K562 (cell line): ENCODE measurements around the gene ZBTB2. TPM values are rescaled to one million over a fixed set of nuclear protein-coding genes. Genes with fewer than 3 reads are reported as not detected.

Experiments used
- CCNT2 ChIP-seq: IDR thresholded peaks from 2 replicates; pipeline ENCODE4 v1.6.1; 2011; ENCODE audit warnings: borderline replicate concordance, low read depth, mild to moderate bottlenecking, moderate library complexity, mixed read lengths, low read length; ENCODE audit not compliant: insufficient read length; ENCODE audit errors: extremely low read depth
- CXXC5 ChIP-seq: fragments of 250-450 bp; sonication (Bioruptor Pico); IDR thresholded peaks from 2 replicates; pipeline ENCODE4 v1.8.0; 2022; ENCODE audit warnings: inconsistent platforms, mild to moderate bottlenecking, moderate library complexity
- DACH1 ChIP-seq: fragments of 450-650 bp; IDR thresholded peaks from 2 replicates; pipeline ENCODE4 v1.6.1; 2018; ENCODE audit not compliant: partially characterized antibody
- DPF2 ChIP-seq: fragments of 450-650 bp; IDR thresholded peaks from 2 replicates; pipeline ENCODE4 v1.6.1; 2016
- GTF2F1 ChIP-seq: IDR thresholded peaks from 2 replicates; pipeline ENCODE4 v1.6.1; 2011; ENCODE audit warnings: low read depth, low read length, improper control_type of control experiment
- HMG20A ChIP-seq: fragments of 450-650 bp; formaldehyde crosslinking; conservative IDR thresholded peaks from 2 replicates; pipeline ENCODE4 v1.4.0; 2020; ENCODE audit warnings: mild to moderate bottlenecking, mixed read lengths
- HOMEZ ChIP-seq: fragments of 250-450 bp; sonication (Bioruptor Pico); IDR thresholded peaks from 2 replicates; pipeline ENCODE4 v1.4.0; 2020; ENCODE audit warnings: mild to moderate bottlenecking, moderate library complexity
- ID3 ChIP-seq, 2 experiments: fragments of 250-450 bp in 1 of 2; fragments of 450-650 bp in 1 of 2; sonication (Bioruptor Pico) in 1 of 2; IDR thresholded peaks; 2 replicates each; pipeline versions ENCODE4 v1.6.1 to v1.8.0; 2016 to 2021; ENCODE audit warnings: mild to moderate bottlenecking in 2 of 2, moderate library complexity in 2 of 2, missing compliant biosample characterization in 1 of 2, missing genetic modification characterization in 1 of 2
- KLF1 ChIP-seq: fragments of 450-650 bp; IDR thresholded peaks from 2 replicates; pipeline ENCODE4 v1.6.1; 2016; ENCODE audit warnings: missing genetic modification characterization, missing compliant biosample characterization
- MXI1 ChIP-seq: IDR thresholded peaks from 2 replicates; pipeline ENCODE4 v1.6.1; 2011; ENCODE audit warnings: low read depth, mild to moderate bottlenecking, improper control_type of control experiment, low read length
- NCOR1 ChIP-seq: fragments of 450-650 bp; IDR thresholded peaks from 2 replicates; pipeline ENCODE4 v1.6.1; 2016; ENCODE audit warnings: mild to moderate bottlenecking, moderate library complexity
- NFRKB ChIP-seq: fragments of 450-650 bp; IDR thresholded peaks from 2 replicates; pipeline ENCODE4 v1.6.1; 2016; ENCODE audit warnings: low read depth
- NFYB ChIP-seq: IDR thresholded peaks from 2 replicates; pipeline ENCODE4 v1.6.1; 2011; ENCODE audit warnings: mild to moderate bottlenecking, moderate library complexity; ENCODE audit not compliant: insufficient read length; ENCODE audit errors: extremely low read depth
- ZFP1 ChIP-seq: fragments of 450-650 bp; formaldehyde crosslinking; IDR thresholded peaks from 2 replicates; pipeline ENCODE4 v1.4.0; 2020; ENCODE audit warnings: mild to moderate bottlenecking, mixed read lengths
- ZNF395 ChIP-seq: fragments of 200-800 bp; sonication (Bioruptor generic); IDR thresholded peaks from 2 replicates; pipeline ENCODE4 v1.6.1; 2017; ENCODE audit warnings: missing genetic modification characterization, missing compliant biosample characterization
- ZNF780A ChIP-seq: fragments of 250-450 bp; sonication (Bioruptor Pico); IDR thresholded peaks from 2 replicates; pipeline ENCODE4 v1.5.0; 2021; ENCODE audit warnings: mild to moderate bottlenecking
- polyA plus RNA-seq, 8 experiments: library from polyadenylated mRNA; depleted of rRNA in 4 of 8; stranded (reverse) in 5 of 8; unstranded in 3 of 8; fragments of >200 nt; fragmentation: Nextera tagmentation in 2 of 8; fragmentation: Illumina TruSeq in 1 of 8; extraction: Ambion mirVana in 2 of 8; extraction: Trizol in 1 of 8; gene quantifications; 2 replicates each; pipeline versions ENCODE4 v1.2.1 to v1.2.3, GENCODE V29; 2011 to 2014; ENCODE audit warnings: inconsistent platforms in 1 of 8, missing spikeins in 1 of 8
- total RNA-seq, 7 experiments: library from RNA; depleted of rRNA in 6 of 7; stranded (reverse); fragments of >200 nt in 6 of 7; fragmentation: Illumina TruSeq in 2 of 7; extraction: Trizol in 2 of 7; gene quantifications; 2 replicates each; pipeline versions ENCODE4 v1.2.1 to v1.2.3, GENCODE V29; 2011 to 2021; ENCODE audit warnings: low replicate concordance in 1 of 7
- TF ChIP-seq, protein P1 (sequence below): sonication (generic); formaldehyde crosslinking; IDR thresholded peaks from 2 replicates; pipeline ENCODE4 v1.8.1; 2022; ENCODE audit warnings: missing genetic modification reagents
- TF ChIP-seq, protein P2 (sequence below), 2 experiments: fragments of 200-800 bp in 1 of 2; sonication (Bioruptor generic) in 1 of 2; sonication (generic) in 1 of 2; formaldehyde crosslinking in 1 of 2; IDR thresholded peaks in 1 of 2; conservative IDR thresholded peaks in 1 of 2; 2 replicates each; pipeline versions ENCODE4 v1.5.0 to v1.6.1; 2016 to 2020; ENCODE audit warnings: missing compliant biosample characterization in 1 of 2, missing genetic modification characterization in 1 of 2, missing genetic modification reagents in 1 of 2

The ZBTB2 gene
- total and polyA plus RNA-seq, 9 of the 15 experiments (the other 6 are each of a cell fraction or from before 2014, with no cell fraction given): 5.1 to 26.2 (median 16.4) TPM

DNA sequence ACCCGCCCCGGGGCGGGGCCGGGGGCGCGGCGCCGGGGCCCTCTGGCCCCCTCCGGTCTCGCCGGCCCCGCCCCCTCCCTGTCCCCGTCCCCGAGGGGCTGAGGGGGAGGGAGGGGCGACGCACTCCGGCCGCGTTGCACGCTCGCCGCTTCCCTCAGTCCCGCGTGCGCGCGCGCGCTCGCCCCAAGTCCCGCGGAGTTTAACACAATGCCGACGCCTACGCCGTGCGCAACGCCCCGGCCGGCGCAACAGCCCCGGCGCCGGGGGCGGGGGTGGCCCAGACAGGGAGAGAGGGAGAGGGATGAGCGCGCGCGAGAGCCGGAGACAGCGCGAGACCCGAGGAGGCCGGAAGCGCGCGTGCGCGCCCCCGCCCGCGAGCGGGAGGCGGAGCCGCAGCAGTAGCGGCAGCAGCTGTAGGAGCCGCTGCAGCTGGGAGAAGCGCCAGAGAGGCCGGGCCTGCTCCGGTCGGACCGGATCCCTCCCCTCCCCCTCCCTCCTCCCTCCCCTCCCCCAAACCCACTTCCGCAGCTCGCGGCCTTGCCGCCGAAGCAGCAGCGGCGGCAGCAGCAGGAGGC is 996 bp downstream of the ZBTB2 start (continued):
- TF ChIP-seq HOMEZ (CRISPR knock-in tag): no peak
- no peak for TF ChIP-seq ZNF780A (CRISPR knock-in tag)
- TF ChIP-seq CCNT2: peak; percentile 91
- TF ChIP-seq, protein P1, sequence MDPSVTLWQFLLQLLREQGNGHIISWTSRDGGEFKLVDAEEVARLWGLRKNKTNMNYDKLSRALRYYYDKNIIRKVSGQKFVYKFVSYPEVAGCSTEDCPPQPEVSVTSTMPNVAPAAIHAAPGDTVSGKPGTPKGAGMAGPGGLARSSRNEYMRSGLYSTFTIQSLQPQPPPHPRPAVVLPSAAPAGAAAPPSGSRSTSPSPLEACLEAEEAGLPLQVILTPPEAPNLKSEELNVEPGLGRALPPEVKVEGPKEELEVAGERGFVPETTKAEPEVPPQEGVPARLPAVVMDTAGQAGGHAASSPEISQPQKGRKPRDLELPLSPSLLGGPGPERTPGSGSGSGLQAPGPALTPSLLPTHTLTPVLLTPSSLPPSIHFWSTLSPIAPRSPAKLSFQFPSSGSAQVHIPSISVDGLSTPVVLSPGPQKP (CRISPR knock-in tag): no peak
- peak; percentile 29 for TF ChIP-seq DACH1
- TF ChIP-seq KLF1: no peak; the same call in 1 of the 2 replicates
- TF ChIP-seq, protein P2, sequence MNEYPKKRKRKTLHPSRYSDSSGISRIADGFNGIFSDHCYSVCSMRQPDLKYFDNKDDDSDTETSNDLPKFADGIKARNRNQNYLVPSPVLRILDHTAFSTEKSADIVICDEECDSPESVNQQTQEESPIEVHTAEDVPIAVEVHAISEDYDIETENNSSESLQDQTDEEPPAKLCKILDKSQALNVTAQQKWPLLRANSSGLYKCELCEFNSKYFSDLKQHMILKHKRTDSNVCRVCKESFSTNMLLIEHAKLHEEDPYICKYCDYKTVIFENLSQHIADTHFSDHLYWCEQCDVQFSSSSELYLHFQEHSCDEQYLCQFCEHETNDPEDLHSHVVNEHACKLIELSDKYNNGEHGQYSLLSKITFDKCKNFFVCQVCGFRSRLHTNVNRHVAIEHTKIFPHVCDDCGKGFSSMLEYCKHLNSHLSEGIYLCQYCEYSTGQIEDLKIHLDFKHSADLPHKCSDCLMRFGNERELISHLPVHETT (CRISPR knock-in tag; conservative IDR thresholded peaks at IDR 0.05 in 1 of 2, IDR thresholded peaks at IDR 0.05 in 1 of 2): peak in 1 of 2 experiments; percentile 100; a peak in 2 of 4 replicates
- no peak for TF ChIP-seq NFYB
- TF ChIP-seq ZNF395 (CRISPR knock-in tag): no peak; the same call in 1 of the 2 replicates
- 0 out of 2 replicates have a peak, but pooled peaks have one; percentile 43 for TF ChIP-seq MXI1
- no peak for TF ChIP-seq NFRKB
- no peak for TF ChIP-seq ID3 (CRISPR knock-in tag; IDR thresholded peaks at IDR 0.05)
- TF ChIP-seq ID3 (tag; IDR thresholded peaks at IDR 0.05): no peak
- TF ChIP-seq NCOR1: peak; percentile 57
- peak; percentile 97 for TF ChIP-seq CXXC5
- no peak for TF ChIP-seq GTF2F1
- TF ChIP-seq ZFP1 (CRISPR knock-in tag): no peak
- no peak for TF ChIP-seq DPF2
- TF ChIP-seq HMG20A: no peak
